ENCODE data around the gene ZFPM1. TPM values are rescaled to one million over a fixed set of nuclear protein-coding genes. Genes with fewer than 3 reads are reported as not detected.

Gene ZFPM1
- total RNA-seq, 1 experiment from 2014 or later: 3.9 TPM

DNA sequence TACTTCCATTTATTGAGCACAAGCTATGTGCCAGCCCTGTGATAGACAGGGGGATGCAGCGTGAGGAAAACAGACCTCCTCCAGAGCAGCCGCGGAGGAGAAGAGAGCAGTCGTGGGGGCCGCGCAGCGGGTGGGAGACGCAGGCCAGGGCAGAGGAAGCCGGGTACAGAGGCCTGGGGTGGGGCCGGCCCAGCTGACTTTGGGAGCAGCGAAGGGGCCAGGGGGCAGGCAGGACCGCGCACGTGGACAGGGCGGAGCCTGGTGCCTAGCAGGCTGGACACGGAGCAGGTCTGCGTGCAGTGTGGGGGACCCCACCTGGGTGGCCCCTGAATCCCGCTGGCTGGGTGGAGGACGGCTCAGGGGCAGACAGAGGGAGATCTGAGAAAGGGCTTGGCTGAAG is 46.2 kb downstream of the ZFPM1 start:
- H3K27ac ChIP-seq (ENCODE audit: low read length): no peak overlapping the region
- H3K4me1 ChIP-seq (ENCODE audit: control insufficient read depth, insufficient read depth, low read length): no peaks in the 10 kb centered on the region
- TF ChIP-seq POLR2AphosphoS5 (IDR thresholded peaks at IDR 0.05; ENCODE audit: low read depth, low read length) (no peak), SIN3A (IDR thresholded peaks at IDR 0.05; ENCODE audit: borderline replicate concordance, insufficient read depth, low read depth, low read length) (no peak), TCF7L2 (IDR thresholded peaks at IDR 0.05; ENCODE audit: low read depth, low read length) (no peak)
- TF ChIP-seq, protein P1, sequence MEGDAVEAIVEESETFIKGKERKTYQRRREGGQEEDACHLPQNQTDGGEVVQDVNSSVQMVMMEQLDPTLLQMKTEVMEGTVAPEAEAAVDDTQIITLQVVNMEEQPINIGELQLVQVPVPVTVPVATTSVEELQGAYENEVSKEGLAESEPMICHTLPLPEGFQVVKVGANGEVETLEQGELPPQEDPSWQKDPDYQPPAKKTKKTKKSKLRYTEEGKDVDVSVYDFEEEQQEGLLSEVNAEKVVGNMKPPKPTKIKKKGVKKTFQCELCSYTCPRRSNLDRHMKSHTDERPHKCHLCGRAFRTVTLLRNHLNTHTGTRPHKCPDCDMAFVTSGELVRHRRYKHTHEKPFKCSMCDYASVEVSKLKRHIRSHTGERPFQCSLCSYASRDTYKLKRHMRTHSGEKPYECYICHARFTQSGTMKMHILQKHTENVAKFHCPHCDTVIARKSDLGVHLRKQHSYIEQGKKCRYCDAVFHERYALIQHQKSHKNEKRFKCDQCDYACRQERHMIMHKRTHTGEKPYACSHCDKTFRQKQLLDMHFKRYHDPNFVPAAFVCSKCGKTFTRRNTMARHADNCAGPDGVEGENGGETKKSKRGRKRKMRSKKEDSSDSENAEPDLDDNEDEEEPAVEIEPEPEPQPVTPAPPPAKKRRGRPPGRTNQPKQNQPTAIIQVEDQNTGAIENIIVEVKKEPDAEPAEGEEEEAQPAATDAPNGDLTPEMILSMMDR (IDR thresholded peaks at IDR 0.05): no peak
- TF ChIP-seq, protein P2, sequence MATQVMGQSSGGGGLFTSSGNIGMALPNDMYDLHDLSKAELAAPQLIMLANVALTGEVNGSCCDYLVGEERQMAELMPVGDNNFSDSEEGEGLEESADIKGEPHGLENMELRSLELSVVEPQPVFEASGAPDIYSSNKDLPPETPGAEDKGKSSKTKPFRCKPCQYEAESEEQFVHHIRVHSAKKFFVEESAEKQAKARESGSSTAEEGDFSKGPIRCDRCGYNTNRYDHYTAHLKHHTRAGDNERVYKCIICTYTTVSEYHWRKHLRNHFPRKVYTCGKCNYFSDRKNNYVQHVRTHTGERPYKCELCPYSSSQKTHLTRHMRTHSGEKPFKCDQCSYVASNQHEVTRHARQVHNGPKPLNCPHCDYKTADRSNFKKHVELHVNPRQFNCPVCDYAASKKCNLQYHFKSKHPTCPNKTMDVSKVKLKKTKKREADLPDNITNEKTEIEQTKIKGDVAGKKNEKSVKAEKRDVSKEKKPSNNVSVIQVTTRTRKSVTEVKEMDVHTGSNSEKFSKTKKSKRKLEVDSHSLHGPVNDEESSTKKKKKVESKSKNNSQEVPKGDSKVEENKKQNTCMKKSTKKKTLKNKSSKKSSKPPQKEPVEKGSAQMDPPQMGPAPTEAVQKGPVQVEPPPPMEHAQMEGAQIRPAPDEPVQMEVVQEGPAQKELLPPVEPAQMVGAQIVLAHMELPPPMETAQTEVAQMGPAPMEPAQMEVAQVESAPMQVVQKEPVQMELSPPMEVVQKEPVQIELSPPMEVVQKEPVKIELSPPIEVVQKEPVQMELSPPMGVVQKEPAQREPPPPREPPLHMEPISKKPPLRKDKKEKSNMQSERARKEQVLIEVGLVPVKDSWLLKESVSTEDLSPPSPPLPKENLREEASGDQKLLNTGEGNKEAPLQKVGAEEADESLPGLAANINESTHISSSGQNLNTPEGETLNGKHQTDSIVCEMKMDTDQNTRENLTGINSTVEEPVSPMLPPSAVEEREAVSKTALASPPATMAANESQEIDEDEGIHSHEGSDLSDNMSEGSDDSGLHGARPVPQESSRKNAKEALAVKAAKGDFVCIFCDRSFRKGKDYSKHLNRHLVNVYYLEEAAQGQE (IDR thresholded peaks at IDR 0.05; ENCODE audit: insufficient read depth in 1 of 2, low read depth in 2 of 2, low read length in 1 of 2): no peak
- DNase-seq (ENCODE audit: low read depth, low spot score): no peak
- in situ Hi-C loops (cut with HindIII; ENCODE audit: low pct_unique_long_range_greater_than_20kb, low sequenced_read_pairs) (no loop called here), intact Hi-C loops (cut with micrococcal nuclease; ENCODE audit: unreplicated experiment) (no loop called here)
- no TSS peak for BruUV-seq (replicated peaks)
- no peaks in the 10 kb centered on the region for H3K9me3 ChIP-seq (ENCODE audit: control insufficient read depth, insufficient read depth, low read depth, low read length)
- no peak for ATAC-seq
- no peak overlapping the region for H3K4me3 ChIP-seq (ENCODE audit: low read depth in 2 of 2, low read length in 2 of 2)
- H3K27me3 ChIP-seq (ENCODE audit: control insufficient read depth, insufficient read depth, low read length): no peaks in the 10 kb centered on the region
- ChIA-PET CTCF (no interaction called here), POLR2A (interaction anchor here (0.7 kb wide), 1 partner anchor 40 kb away, joined by 6 read pairs; no protein-coding TSS in a partner anchor)
- H3K36me3 ChIP-seq (ENCODE audit: control insufficient read depth, insufficient read depth, low read length): no peaks in the 10 kb centered on the region

DNA sequence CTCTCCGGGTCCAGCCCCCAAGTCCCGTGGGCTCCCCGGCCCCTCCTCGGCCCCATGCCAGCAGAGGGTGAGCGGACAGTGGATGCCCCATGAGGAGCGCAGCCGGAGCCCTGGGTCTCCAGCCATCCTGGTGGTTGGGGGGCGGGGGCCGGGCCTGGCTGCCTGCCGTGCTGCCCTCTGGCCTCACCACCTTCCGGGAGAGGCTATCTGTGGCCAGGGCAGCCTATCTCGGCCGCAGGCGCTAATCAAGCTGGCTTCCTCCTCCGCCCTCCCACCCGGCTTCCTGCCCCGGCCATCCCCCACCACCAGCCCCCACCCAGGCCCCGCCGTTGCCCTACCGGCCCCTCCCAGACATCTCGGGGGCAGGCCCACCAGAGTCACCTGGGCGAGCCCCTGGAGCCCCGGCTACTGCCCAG is 46.8 kb downstream of the ZFPM1 start:
- in situ Hi-C loops (cut with HindIII; ENCODE audit: low pct_unique_long_range_greater_than_20kb, low sequenced_read_pairs) (no loop called here), intact Hi-C loops (cut with micrococcal nuclease; ENCODE audit: unreplicated experiment) (no loop called here)
- CTCF ChIA-PET: interaction anchor here (0.7 kb wide), 1 partner anchor 212 kb away, joined by 4 read pairs; no protein-coding TSS in a partner anchor
- Histone ChIP-seq H3K27ac (ENCODE audit: low read length) (no peak overlapping the region), H3K27me3 (ENCODE audit: control insufficient read depth, insufficient read depth, low read length) (no peaks in the 10 kb centered on the region), H3K4me3 (ENCODE audit: low read depth in 2 of 2, low read length in 2 of 2) (no peak overlapping the region), H3K9me3 (ENCODE audit: control insufficient read depth, insufficient read depth, low read depth, low read length) (no peaks in the 10 kb centered on the region), H3K4me1 (ENCODE audit: control insufficient read depth, insufficient read depth, low read length) (no peaks in the 10 kb centered on the region), H3K36me3 (ENCODE audit: control insufficient read depth, insufficient read depth, low read length) (no peaks in the 10 kb centered on the region)
- no TSS peak for BruUV-seq (replicated peaks)
- POLR2A ChIA-PET: no interaction called here
- no peak for DNase-seq (ENCODE audit: low read depth, low spot score)
- TF ChIP-seq POLR2AphosphoS5 (IDR thresholded peaks at IDR 0.05; ENCODE audit: low read depth, low read length) (no peak), TCF7L2 (IDR thresholded peaks at IDR 0.05; ENCODE audit: low read depth, low read length) (no peak), SIN3A (IDR thresholded peaks at IDR 0.05; ENCODE audit: borderline replicate concordance, insufficient read depth, low read depth, low read length) (no peak)
- TF ChIP-seq, protein P1 (IDR thresholded peaks at IDR 0.05): no peak
- TF ChIP-seq, protein P2 (IDR thresholded peaks at IDR 0.05; ENCODE audit: insufficient read depth in 1 of 2, low read depth in 2 of 2, low read length in 1 of 2): no peak
- ATAC-seq: no peak

Data from Panc1 (cell line).